Right lobe of liver (tissue), 4 donors: ENCODE results near the gene PCDHGA6.
A peak's percentile ranks its signal among the peaks of the same experiment; 100 is the strongest.
"Not testable (repeated sequence)": the region's sequence is repeated elsewhere in the genome, so short reads cannot be mapped to it uniquely, and the experiment has no call there.

ENCODE experiments used
- POLR2A ChIP-seq: fragments of 450-650 bp; IDR thresholded peaks from one replicate; pipeline ENCODE4 v1.6.1; 2017; ENCODE audit warnings: antibody characterized with exemption, mild to moderate bottlenecking
- TF ChIP-seq, protein P1 (sequence below), 4 donors: fragments of 200-600 bp in 3 of 4; fragments of 450-650 bp in 1 of 4; IDR thresholded peaks; one replicate each; pipeline versions ENCODE4 v1.5.1 to v1.8.0; 2016 to 2022; ENCODE audit warnings: antibody characterized with exemption in 4 of 4, mild to moderate bottlenecking in 2 of 4
- donor health status: DM: no; HTN: no; CAD: no.
- donor health status: DM: no; HTN: no; CAD: no.
- donor health status: DM: no; HTN: yes; CAD: no.

DNA sequence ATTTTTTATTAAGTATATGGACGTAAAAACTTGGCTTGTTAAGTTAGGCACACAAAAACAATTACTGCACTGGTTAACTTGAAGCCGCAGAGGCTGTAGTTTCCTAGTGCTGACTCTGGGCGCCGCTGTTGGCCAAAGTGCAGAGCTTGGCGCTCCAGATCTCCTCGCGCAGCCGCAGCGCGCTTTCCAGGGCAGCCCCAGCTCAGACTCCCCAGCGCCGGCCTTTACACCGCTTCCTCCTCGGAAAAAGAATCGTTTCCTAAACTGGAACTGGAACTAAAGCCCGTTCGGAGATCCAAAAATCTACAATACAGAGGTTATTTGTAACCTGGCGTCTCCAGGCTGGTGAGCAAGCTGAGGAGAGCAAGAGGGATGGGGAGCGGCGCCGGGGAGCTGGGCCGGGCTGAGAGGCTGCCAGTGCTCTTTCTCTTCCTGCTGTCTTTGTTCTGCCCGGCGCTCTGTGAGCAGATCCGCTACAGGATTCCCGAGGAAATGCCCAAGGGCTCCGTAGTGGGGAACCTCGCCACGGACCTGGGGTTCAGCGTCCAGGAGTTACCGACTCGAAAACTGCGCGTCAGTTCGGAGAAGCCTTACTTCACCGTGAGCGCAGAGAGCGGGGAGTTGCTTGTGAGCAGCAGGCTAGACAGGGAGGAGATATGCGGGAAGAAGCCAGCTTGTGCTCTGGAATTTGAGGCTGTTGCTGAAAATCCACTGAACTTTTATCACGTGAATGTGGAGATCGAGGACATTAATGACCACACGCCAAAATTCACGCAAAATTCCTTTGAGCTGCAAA, 24.3 kb downstream of the PCDHGA6 start, which contains the start of gene PCDHGB5:
- TF ChIP-seq, protein P1, sequence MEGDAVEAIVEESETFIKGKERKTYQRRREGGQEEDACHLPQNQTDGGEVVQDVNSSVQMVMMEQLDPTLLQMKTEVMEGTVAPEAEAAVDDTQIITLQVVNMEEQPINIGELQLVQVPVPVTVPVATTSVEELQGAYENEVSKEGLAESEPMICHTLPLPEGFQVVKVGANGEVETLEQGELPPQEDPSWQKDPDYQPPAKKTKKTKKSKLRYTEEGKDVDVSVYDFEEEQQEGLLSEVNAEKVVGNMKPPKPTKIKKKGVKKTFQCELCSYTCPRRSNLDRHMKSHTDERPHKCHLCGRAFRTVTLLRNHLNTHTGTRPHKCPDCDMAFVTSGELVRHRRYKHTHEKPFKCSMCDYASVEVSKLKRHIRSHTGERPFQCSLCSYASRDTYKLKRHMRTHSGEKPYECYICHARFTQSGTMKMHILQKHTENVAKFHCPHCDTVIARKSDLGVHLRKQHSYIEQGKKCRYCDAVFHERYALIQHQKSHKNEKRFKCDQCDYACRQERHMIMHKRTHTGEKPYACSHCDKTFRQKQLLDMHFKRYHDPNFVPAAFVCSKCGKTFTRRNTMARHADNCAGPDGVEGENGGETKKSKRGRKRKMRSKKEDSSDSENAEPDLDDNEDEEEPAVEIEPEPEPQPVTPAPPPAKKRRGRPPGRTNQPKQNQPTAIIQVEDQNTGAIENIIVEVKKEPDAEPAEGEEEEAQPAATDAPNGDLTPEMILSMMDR (IDR thresholded peaks at IDR 0.05): peak; percentile 47 to 70 (median 58)
- not testable (repeated sequence) for TF ChIP-seq POLR2A
